GM19099 (cell line): ENCODE data around the gene ULBP2.

Experiments
- POLR2A ChIP-seq: IDR thresholded peaks from 3 replicates; pipeline ENCODE4 v1.6.1; 2011; ENCODE audit warnings: low read depth; ENCODE audit not compliant: insufficient read length; ENCODE audit errors: extremely low read depth

ULBP2 gene

GRCh38 chr6:149941583-149942460 is at the start of gene ULBP2:
Gene ULBP2 (plus strand): TSS chr6:149942014. CDS start chr6:149942073, 59 bp downstream.
- no peak for TF ChIP-seq POLR2A

GRCh38 chr6:149895048-149895590 is 46.7 kb upstream of the ULBP2 start:
- no peak for TF ChIP-seq POLR2A

- no peak for TF ChIP-seq POLR2A
Observed at GRCh38 chr6:149895833-149896271, 46.0 kb upstream of the ULBP2 start.

- no peak for TF ChIP-seq POLR2A
Observed at GRCh38 chr6:149896491-149896890, 45.3 kb upstream of the ULBP2 start.

GRCh38 chr6:149897015-149897697 is 44.7 kb upstream of the ULBP2 start:
- TF ChIP-seq POLR2A: no peak

- TF ChIP-seq POLR2A: no peak
Observed at GRCh38 chr6:149897855-149898744, 43.7 kb upstream of the ULBP2 start, which contains the start of gene RAET1E. Gene RAET1E (minus strand): TSS chr6:149898113. CDS start chr6:149890901, 7,212 bp downstream.

- no peak for TF ChIP-seq POLR2A
Observed at GRCh38 chr6:149898966-149899365, 42.8 kb upstream of the ULBP2 start.

GRCh38 chr6:149899486-149899885 is 42.3 kb upstream of the ULBP2 start:
- no peak for TF ChIP-seq POLR2A

GRCh38 chr6:149899926-149900619 is 41.7 kb upstream of the ULBP2 start:
- TF ChIP-seq POLR2A: no peak

- no peak for TF ChIP-seq POLR2A
Observed at GRCh38 chr6:149900620-149901443, 41.0 kb upstream of the ULBP2 start.

- TF ChIP-seq POLR2A: no peak
Observed at GRCh38 chr6:149901444-149902140, 40.2 kb upstream of the ULBP2 start.

GRCh38 chr6:149903938-149904611 is 37.7 kb upstream of the ULBP2 start:
- TF ChIP-seq POLR2A: no peak
